Stomach (tissue), 9 donors: ENCODE data around the gene SLC35F2. TPM values are rescaled to one million over a fixed set of nuclear protein-coding genes. Genes with fewer than 3 reads are reported as not detected.

Source experiments
- DNase-seq, 2 donors: peaks; one replicate each; pipeline versions ENCODE4 v3.0.0 to v3.0.0-alpha.2; 2013 to 2019
- H3K27ac ChIP-seq, 5 donors: fragments of 200-600 bp in 4 of 5; sonication (generic) in 4 of 5; one replicate each; pipeline ENCODE4 v1.5.1; 2013 to 2019; ENCODE audit warnings: mild to moderate bottlenecking in 1 of 5, moderate library complexity in 1 of 5
- H3K27me3 ChIP-seq, 3 donors: fragments of 200-600 bp; sonication (generic); one replicate each; pipeline ENCODE4 v1.5.1; 2017 to 2019; ENCODE audit warnings: mixed run types in 1 of 3
- H3K36me3 ChIP-seq, 4 donors: fragments of 200-600 bp; sonication (generic); 1 replicate in 3 of 4; 2 replicates in 1 of 4; pipeline ENCODE4 v1.5.1; 2016 to 2019
- H3K4me1 ChIP-seq, 4 donors: fragments of 200-600 bp; sonication (generic); one replicate each; pipeline ENCODE4 v1.5.1; 2016 to 2019
- H3K4me3 ChIP-seq, 4 donors: fragments of 200-600 bp; sonication (generic) in 3 of 4; one replicate each; pipeline ENCODE4 v1.5.1; 2016 to 2019; ENCODE audit warnings: mild to moderate bottlenecking in 1 of 4
- H3K9me3 ChIP-seq, 4 donors: fragments of 200-600 bp; sonication (generic); one replicate each; pipeline ENCODE4 v1.5.1; 2016 to 2019
- CTCF ChIP-seq, 7 experiments: fragments of 450-650 bp in 4 of 7; fragments of 200-600 bp in 3 of 7; sonication (generic) in 3 of 7; IDR thresholded peaks; one replicate each; pipeline ENCODE4 v1.5.1; 2016 to 2019; ENCODE audit warnings: antibody characterized with exemption in 7 of 7, control low read depth in 2 of 7, mild to moderate bottlenecking in 1 of 7
- EP300 ChIP-seq: sonication (generic); formaldehyde crosslinking; IDR thresholded peaks from one replicate; pipeline ENCODE4 v1.6.1; 2017; ENCODE audit warnings: antibody characterized with exemption
- POLR2A ChIP-seq, 4 donors: fragments of 450-650 bp; IDR thresholded peaks; one replicate each; pipeline ENCODE4 v1.6.1; 2016; ENCODE audit warnings: antibody characterized with exemption in 4 of 4, control low read depth in 2 of 4, mild to moderate bottlenecking in 1 of 4, moderate library complexity in 1 of 4
- POLR2AphosphoS5 ChIP-seq, 3 donors: sonication (generic); formaldehyde crosslinking; IDR thresholded peaks; one replicate each; pipeline ENCODE4 v1.6.1; 2016; ENCODE audit warnings: antibody characterized with exemption in 3 of 3
- WGBS, 5 donors: extraction: QIAGEN DNeasy Blood & Tissue Kit in 3 of 5; methylation state at CpG; one replicate each; pipeline versions ENCODE4 v1.1.5 to v1.1.7; 2013 to 2018; 5-methylcytosine and 5-hydroxymethylcytosine counted together
- intact Hi-C: fragments of 100-400 bp; cut with DNase I; formaldehyde crosslinking; loops from one replicate; pipeline ENCODE4 v1.15.1; 2023; ENCODE audit warnings: low total_unique reads
- polyA plus RNA-seq, 3 donors: library from polyadenylated mRNA; stranded (reverse); fragments of 200-250 nt; gene quantifications; one replicate each; pipeline ENCODE4 v1.2.3, GENCODE V29; 2013
- total RNA-seq, 5 donors: library from RNA; depleted of rRNA; stranded (reverse); fragments of >200 nt; gene quantifications; one replicate each; pipeline versions ENCODE4 v1.1.0 to v1.2.3, GENCODE V29; 2014 to 2016
- donor health status: healthy with polysubstance abuse.
- donor health status: Bipolar disorder and iron deficiency.
- donor health status: healthy.

Gene SLC35F2
- total and polyA plus RNA-seq, 8 donors = 1.8 to 21.2 (median 7.6) TPM

- Histone ChIP-seq H3K4me1 (no peaks in the 10 kb centered on the region), H3K36me3 (no peaks in the 10 kb centered on the region), H3K27ac (no peak overlapping the region), H3K4me3 (no peak overlapping the region), H3K27me3 (no peaks in the 10 kb centered on the region), H3K9me3 (no peaks in the 10 kb centered on the region)
- no peak for TF ChIP-seq POLR2A (IDR thresholded peaks at IDR 0.05)
- TF ChIP-seq CTCF (IDR thresholded peaks at IDR 0.05) = no peak
- TF ChIP-seq POLR2AphosphoS5 (IDR thresholded peaks at IDR 0.05) = no peak
- TF ChIP-seq EP300 = no peak
- intact Hi-C loops = no loop called here
- no peak for DNase-seq
- 20 to 52% (median 44%) methylated on average over 2 of the region's 2 CpGs for WGBS, 5 donors
Observed at GRCh38 chr11:107747622-107748021, 111.0 kb downstream of the SLC35F2 start.

DNA sequence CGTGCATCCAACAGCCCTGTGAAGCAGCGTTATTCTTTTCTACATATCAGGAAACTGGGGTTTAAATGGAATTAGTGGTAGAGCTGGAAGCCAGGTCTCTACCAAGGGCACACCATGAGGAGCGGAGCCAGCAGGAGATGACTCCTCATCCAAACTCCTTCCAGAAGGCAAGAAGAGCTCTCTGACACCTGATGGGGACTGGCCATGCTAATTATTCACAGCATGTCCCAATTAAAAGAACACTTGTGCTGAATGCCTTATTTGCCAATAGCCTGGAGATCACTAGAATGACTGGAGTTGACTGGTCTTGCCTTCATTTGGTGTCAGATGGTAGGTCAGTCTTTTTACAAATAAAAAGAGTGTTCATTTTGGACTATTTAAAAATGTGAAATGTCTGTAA, 113.9 kb downstream of the SLC35F2 start:
- H3K4me3 ChIP-seq = no peak overlapping the region
- WGBS, 5 donors = 62 to 84% (median 80%) methylated on average over 3 of the region's 3 CpGs
- H3K27me3 ChIP-seq = no peaks in the 10 kb centered on the region
- no peak for DNase-seq
- intact Hi-C loops = no loop called here
- no peaks in the 10 kb centered on the region for H3K36me3 ChIP-seq
- H3K9me3 ChIP-seq = peaks cover 0 to 7% (median 0%) of the 10 kb centered on the region in 4 donors
- no peak overlapping the region for H3K27ac ChIP-seq
- no peak for TF ChIP-seq CTCF (IDR thresholded peaks at IDR 0.05)
- no peak for TF ChIP-seq EP300
- TF ChIP-seq POLR2A (IDR thresholded peaks at IDR 0.05) = no peak
- no peak for TF ChIP-seq POLR2AphosphoS5 (IDR thresholded peaks at IDR 0.05)
- H3K4me1 ChIP-seq = no peaks in the 10 kb centered on the region

DNA sequence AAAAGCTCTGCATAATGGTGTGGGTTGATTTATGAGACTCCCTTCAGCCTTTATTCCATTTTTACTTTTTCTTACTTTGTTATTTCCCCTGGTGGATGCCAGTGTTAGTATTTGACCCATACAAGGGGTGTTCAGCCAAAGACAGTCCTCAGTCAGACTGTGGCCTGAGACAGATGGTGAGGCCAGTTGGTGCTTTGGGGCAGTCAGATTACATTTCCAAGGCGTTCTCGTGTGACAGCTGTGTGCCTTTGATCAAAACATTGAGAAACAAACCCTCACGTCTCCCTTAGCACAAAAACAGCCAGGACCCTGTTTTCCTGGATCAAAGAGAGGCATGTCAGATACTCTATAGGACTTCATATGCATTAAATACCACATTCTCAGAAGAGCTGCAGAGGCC, 115.4 kb downstream of the SLC35F2 start:
- WGBS, 5 donors = 31 to 42% (median 40%) methylated on average over 1 to 3 of the region's 3 CpGs
- peaks cover 0 to 7% (median 0%) of the 10 kb centered on the region in 4 donors for H3K9me3 ChIP-seq
- TF ChIP-seq POLR2A (IDR thresholded peaks at IDR 0.05) (no peak), EP300 (no peak), CTCF (IDR thresholded peaks at IDR 0.05) (no peak), POLR2AphosphoS5 (IDR thresholded peaks at IDR 0.05) (no peak)
- H3K27ac ChIP-seq = no peak overlapping the region
- H3K36me3 ChIP-seq = no peaks in the 10 kb centered on the region
- intact Hi-C loops = no loop called here
- H3K27me3 ChIP-seq = no peaks in the 10 kb centered on the region
- DNase-seq = no peak
- H3K4me1 ChIP-seq = no peaks in the 10 kb centered on the region
- no peak overlapping the region for H3K4me3 ChIP-seq

DNA sequence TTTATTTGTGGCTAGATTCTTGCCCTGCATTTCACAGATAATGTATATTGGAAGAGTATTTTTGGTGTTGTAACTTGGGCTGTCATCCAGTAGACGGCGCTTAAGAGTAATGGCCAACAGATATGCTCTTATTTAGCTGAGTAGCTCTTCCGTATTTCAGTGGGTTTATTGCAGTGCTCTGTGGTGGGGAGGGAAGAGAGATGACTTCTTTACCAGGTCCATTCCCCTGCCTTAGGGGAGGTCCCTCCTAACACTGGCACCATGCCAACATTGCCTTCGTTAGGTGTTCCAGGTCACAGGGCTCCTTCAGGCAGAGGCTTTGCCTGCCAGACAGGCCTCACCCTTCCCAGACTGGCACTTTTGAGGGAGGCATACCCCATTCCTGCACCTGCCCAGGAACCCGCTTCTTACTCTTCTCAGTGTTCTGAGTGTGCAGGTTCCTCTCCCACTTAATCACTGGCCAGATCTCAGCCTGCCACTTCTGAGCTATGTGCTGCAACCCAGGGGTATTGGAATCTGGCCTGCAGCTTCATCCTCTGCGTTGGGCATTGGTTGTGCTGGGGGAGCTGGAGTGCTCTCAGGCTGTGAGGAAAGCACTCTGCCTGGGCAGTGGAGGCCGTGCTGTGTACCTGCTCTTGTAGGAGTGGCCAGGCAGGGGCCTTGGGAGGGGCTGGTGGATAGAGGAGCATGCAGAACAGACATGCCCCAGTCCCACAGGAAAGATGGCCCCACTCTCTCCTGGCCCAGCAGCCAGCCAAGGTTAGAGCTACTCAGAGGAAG, 117.4 kb downstream of the SLC35F2 start:
- peak in 1 of 2 donors; percentile 26 for DNase-seq
- no peak for TF ChIP-seq POLR2AphosphoS5 (IDR thresholded peaks at IDR 0.05)
- peak in 4 of 7 experiments; percentile 10 to 34 (median 30) for TF ChIP-seq CTCF (IDR thresholded peaks at IDR 0.05)
- no peak for TF ChIP-seq EP300
- intact Hi-C loops = no loop called here
- WGBS, 5 donors = 31 to 43% (median 42%) methylated on average over 7 of the region's 7 CpGs
- Histone ChIP-seq H3K36me3 (no peaks in the 10 kb centered on the region), H3K9me3 (peaks cover 0 to 7% (median 0%) of the 10 kb centered on the region in 4 donors), H3K27ac (no peak overlapping the region), H3K4me3 (no peak overlapping the region), H3K4me1 (no peaks in the 10 kb centered on the region), H3K27me3 (no peaks in the 10 kb centered on the region)

Other genes with a start within 250 kb of the SLC35F2 start
- not detected for gene SLN, start 146.7 kb downstream of the SLC35F2 start, total RNA-seq
- 1 to 10 TPM in 1 of 3 donors, not detected in 2; 5.3 TPM for gene SLN, start 146.7 kb downstream of the SLC35F2 start, polyA plus RNA-seq
- 1 to 10 TPM in 1 of 5 donors, under 1 TPM in 1, not detected in 3; 0.73 to 3.2 TPM for gene RAB39A, start 69.7 kb upstream of the SLC35F2 start, total RNA-seq
- under 1 TPM in 2 of 3 donors, not detected in 1; 0.18 to 0.62 TPM for gene RAB39A, start 69.7 kb upstream of the SLC35F2 start, polyA plus RNA-seq
- gene CUL5, start 150.1 kb upstream of the SLC35F2 start, total RNA-seq = 10 to 100 TPM; 24.0 to 98.0 (median 49.1) TPM
- gene CUL5, start 150.1 kb upstream of the SLC35F2 start, polyA plus RNA-seq = 1 to 10 TPM; 5.0 to 9.5 (median 5.1) TPM